Fibroblast of skin of left quadriceps (primary cell): ENCODE measurements around the gene OR6B2.

Experiments used
- DNase-seq, 2 experiments: peaks; one replicate each; pipeline ENCODE4 v3.0.0-alpha.2; 2013; ENCODE audit warnings: low read depth in 2 of 2

The OR6B2 gene

DNA sequence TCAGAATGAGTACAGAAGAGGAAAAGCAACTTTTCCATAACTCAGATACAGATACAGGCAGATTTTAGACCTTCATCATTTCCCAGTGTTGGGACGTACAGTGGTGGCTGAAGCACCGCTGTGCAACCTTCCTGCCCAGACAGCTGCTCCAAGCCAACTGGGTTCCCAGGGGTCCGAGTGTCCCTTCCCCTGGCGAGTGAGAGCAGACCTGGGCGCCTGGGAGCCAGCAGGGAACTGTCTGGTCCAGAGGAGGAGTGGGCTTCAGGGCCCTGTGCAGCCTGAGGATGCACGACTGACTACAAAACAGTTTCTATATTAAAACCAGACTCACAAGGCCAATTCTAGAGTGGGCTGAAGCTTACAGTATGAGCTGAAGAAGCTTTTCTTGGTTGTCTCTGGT lies 11.1 kb upstream of the OR6B2 start:
- DNase-seq: no peak

DNA sequence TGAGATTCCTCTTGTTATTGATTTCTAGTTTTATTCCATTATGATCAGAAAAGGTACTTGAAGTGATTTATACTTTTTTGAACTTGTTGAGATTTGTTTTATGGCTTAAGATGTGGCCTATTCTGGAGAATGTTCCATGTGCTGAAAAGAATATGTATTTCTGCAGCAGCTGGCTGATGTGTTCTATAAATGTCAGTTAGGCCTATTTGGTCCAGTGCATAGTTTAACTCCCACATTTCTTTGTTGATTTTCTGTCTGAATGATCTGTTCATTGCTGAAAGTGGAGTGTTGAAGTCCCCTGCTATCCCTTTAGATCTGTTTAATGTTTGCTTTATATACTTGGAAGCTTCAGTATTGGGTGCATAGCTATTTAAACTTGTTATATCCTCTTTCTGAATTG lies 7.1 kb upstream of the OR6B2 start:
- no peak for DNase-seq

DNA sequence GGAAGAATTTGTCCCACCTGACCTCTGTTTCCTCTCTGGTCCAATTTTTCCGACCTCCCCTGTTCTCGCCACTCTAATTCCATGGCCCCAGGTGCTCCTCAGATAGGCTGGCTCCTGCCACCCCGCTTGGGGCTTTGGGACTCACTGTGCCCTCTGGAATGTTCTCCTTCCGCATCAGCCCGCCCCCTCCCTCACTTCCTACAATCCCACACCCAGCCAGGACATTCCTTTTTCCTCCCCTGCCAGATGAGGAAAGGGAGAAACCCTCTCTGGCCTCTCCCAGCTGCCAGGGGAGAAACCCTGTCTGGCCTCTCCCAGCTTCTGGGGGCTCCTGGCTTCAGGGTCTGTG lies 3.1 kb upstream of the OR6B2 start:
- no peak for DNase-seq

DNA sequence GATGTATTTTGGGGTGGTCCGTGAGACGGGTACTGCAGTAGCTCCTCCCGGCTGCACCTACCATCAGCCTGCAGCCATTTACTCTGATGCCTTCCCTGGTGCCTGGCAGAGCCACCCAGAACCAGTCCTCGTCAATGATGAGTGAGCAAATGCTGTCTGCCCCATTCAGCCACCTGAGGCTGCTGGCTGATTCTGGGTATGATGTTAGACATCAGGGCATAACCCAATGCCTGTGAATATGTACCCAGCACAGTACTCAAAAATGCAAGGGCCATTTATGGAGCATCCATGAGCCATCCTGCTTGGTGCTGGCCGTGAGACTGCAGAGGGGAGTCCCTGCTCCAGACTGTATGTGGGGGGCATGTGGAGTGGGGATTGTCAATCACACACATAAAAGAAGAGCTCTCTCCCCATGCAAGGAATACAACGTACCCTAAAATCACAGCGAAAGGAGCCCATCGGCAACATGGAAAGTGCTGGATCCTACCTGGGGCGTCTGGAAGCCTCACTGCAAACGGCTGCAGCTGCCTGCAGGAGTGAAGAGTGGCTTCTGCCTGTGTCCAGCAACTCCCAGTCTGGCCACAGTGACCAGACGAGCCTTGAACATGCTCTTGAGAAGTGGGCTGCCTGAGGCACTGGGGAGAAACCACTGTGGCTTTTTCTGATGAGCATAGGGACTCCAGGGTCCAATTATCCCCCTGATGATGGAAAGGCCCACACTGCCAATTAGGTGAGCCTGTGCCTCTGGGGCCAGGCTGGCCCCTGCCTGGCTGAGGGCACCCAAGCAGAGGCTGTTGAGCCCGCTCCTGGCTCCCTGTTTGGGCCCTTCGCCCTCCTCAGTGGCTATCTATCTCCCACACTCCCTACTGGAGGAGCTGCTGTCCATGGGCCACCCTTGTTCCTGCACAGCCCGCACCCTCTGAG lies 2.4 kb upstream of the OR6B2 start:
- DNase-seq: no peak

DNA sequence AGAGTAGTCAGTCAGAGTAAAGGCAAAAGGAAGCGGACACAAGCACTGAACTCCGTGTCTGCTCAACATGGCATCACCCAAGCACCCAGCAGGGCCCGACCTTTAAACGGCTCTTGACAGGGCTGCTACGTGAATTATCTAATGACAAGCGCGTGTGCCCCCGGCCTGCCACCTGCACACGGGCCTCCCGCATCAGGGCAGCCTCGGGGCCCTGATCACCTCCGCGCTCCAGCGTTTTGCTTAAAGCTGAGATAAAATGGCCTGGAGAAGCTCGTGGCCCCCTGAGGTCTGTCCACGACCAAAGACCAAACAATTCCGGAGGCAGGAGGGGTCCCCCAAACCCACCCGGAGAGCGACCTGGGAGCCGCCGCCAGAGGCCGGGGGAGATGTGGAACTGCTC lies 5.5 kb downstream of the OR6B2 start:
- DNase-seq: no peak

DNA sequence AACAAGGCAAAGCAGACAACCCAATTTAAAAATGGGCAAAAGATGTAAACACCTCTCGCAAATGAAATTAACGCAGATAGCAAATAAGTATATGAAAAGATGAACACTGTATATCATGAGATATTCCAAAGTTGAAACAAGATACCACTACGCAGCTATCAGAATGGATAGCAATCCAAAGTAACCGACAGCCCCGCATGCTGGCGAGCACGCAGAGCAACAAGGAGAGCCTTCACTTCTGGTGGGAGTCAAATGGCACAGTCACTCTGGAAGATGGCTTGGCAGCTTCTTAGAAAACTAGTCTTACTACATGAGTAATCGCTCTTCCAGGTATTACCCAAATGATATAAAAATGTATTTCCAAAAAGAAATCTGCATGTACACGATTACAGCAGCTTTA lies 6.4 kb downstream of the OR6B2 start:
- DNase-seq: no peak

DNA sequence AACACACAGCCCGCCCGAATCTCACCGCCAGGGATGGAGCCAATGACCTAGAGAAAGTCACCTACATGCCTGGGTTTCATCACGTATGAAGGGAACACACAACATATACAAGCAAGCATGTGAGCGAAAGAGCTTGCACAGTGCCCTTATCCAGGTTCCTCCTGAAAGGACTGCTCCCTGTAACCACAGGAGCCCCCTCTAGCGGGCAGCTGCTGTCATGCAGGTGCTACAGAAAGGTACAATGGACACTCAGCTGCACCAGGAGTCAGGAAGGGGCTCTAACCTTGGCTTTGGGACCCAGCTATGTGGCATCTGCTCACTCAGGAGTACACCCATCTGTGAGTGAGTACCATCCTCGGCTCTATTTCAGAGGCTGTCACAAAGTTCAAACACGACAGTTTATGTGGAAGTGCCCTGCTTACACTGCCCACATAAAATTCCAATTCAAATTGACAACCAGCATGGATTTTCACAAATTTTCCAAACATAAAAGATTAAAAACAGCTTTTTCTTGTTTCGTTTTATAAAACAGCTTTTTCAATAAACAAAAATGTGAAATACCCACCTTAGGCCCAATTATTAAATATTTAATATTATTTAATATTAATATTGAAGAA lies 8.6 kb downstream of the OR6B2 start:
- peak in 1 of 2 experiments; percentile 10 for DNase-seq

DNA sequence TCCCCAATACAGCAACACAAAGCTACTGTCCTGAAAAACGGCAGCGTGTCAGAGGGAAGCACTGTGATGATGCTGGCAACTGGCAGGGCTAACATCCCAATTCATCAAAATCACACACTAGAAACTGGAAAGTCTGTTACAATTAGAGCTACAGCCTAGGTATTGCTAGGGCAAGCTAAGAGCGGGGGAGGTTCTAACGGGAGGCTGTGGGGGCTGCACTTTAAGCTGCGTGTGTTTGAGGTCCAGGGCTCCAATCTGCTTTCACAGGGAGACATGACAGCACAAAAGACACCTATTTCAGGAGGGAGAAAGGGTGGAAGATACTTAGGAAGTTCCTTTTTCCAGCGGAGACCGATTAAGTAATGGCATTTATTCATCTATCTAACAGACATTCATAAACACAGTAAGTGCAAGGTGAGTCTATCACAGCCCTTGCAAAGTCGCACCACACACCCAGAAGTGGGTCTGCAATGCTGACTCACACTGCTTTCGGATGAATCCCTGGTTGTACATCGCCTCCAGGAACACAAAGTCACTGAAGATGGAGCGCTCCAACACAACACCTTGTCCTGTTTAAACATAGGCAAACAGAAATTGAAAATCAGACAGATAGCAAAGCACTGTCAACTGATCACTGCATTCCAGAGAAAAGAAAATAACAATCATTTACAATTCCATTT lies 12.0 kb downstream of the OR6B2 start:
- no peak for DNase-seq

DNA sequence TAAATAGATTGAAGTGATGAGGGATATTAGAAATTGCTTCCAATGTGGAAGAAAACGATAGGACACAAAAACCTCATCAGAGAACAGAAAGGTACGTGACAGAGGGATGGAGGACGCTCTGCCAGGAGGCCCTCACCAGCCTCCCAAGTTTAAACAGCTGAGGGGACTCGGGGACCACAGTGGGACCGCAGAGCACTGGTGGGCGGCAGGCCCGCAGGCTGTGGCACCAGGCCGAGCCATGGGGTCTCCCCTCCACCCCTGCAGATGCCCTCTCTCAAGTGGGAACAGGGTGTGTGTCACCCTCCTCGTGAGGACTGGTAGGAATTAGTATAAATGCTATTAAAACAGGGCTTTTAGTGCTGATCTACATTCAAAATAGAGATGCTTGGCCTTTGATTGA lies 15.9 kb downstream of the OR6B2 start:
- DNase-seq: no peak

DNA sequence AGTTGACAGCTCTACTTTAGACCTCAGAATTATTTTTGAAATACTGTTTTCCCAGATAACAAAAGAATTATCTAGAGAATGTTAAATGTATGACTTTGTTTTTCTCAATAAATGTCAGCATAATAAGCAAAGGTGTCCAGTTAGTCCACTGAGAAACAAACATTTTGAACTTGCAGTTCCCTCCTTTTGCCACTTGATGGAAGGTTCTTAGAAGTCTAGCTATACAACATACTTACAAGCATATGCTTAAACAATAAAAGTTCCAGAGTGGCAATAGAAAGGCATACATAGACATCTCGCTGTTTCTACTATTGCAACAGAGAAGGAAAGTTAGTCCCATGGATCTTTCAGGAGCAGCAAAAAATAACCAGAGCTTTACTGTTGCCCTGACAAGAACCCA lies 16.9 kb downstream of the OR6B2 start:
- DNase-seq: no peak

DNA sequence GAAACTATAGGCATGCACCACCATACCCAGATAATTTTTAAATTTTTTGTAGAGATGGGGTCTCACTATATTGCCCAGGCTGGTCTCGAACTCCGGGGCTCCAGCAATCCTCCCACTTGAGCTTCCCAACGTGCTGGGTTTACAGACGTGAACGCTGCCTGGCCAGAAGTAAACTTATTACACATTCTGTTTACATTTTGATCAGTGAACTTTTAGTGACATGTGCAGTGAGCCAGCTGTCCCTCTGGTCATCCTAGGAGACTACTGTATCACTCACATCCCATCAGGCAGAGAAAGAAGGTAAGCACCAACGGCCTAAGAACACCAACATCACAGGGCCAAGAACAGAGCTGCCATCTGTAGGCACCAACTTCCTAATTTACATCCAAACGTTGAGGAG lies 27.2 kb downstream of the OR6B2 start:
- no peak for DNase-seq

DNA sequence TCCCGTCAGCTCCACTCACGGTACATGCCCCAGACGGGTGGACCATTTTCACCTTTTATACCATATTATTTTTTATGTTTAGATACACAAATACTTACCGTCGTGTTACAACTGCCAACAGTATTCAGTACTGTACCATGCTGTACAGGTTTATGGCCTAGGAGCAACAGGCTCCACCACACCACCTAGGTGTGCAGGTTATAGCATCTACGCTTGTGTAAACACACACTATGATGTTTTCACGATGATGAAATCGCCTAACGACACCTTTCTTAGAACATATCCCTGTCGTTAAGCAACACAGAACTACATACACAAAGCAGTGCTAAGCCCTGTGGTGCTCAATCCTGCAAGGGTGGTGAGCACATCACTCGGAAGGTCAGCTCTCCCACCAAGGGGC lies 29.6 kb downstream of the OR6B2 start:
- DNase-seq: no peak

DNA sequence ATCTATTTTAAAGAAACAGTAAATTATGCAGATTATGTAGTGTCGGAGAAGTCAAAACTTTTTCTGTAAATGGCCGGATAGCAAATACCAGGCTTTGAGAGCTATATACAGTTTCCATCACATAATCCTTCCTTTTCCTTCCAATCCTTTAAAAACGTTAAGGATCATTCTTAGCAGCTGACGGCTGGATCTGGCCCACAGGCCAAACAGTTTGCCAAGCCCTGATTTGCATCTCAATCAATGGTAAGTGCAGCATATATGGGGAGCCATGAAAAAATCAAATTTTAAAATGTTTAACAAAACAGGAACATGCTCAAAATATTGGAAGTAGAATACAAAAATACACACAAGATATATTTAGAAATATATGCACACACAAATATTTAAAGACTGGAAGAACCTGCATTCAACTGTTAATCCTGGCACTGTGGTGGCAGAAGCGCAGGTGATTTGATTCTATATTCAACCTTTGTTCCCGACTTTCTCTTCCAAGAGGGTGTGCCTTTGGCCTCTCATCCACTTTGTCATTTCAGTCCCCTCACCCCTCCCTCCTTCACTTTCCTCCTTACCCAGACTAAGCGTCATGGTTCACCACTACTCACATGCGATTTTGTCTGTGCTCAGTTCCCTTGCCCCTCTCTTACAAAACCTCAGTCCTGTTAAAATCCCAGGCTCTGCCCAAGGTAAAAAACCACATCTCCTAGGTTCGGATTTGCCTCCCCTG lies 32.4 kb downstream of the OR6B2 start:
- DNase-seq: no peak

DNA sequence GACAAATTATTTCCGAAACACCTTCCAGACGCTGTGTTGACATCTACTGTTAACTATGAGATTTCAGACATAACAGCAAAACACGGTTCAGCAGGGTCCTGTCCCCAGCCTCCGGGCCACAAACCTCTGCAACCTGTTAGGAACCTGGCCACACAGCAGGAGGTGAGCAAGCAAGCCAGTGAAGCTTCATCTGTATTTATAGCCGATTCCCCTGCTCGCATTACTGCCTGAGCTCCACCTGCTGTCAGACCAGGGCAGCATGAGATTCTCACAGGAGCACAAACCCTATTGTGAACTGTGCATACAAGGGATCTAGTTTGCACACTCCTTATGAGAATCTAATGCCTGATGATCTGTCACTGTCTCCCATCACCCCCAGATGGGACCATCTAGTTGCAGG lies 36.1 kb downstream of the OR6B2 start:
- DNase-seq: no peak

DNA sequence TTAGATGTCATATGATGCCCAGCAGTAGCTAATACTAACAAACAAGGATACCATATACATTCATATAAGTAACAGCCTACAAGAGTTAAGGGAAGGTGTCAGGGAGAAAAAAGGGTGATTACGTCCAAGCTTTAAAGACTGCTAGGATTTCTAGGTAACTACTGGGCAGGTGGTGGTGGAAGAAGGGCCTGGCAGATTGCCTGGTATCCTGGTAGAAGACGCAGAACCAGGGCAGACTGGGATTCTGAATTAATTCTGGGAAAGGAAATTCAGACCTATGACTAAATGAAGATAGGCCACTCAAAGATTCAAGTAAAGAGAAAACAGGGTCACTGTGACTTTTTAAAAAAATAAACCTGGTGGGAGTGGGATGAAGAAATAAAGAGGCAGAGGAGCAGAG lies 36.9 kb downstream of the OR6B2 start:
- DNase-seq: no peak

DNA sequence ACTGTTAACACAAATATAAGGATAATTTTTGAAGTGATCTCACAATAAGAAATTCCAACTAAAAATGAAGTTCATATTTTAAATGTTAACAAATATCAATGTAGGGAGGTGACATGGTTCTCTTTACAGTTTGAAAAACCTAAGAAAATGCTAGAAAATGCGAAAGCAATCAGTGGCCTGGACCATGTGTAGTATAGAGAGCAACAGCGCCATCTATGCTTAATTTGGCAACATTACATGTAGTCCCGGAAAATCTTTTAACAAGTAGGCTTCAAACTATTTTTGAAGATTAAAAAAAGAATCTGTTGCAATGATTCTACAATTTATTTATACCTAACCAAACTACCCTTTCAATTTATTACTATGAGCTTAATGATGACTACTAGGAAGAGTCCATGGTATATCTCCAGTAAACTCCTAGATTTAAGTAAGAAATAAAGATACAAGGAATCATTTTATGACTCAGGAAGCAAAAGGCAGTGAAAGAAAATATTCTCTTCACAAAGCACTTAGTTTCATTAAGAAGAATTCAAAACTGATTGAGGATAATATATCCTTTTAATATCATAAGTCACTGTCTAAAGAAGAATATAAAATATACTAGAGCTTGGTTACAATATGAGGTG lies 38.4 kb downstream of the OR6B2 start:
- peak; percentile 20 to 27 for DNase-seq

DNA sequence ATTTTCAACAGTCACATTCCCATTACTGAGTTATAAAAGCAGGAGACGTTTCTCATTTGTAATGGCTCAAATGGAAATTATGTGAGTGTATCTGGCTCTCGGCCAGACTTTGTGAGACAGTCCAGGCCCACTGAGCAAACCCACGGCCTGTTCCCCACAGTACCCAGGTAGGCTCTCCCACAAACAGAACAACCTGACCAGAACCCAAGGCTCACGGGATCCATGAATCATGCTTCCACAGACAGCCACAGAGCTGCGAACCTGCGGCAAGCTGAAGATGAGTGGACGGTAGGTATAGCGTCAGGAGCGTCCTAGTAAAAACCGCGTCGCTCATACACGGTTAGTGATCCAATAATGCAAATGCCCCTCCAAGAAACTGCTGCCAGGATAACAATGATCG lies 39.3 kb downstream of the OR6B2 start:
- DNase-seq: no peak

DNA sequence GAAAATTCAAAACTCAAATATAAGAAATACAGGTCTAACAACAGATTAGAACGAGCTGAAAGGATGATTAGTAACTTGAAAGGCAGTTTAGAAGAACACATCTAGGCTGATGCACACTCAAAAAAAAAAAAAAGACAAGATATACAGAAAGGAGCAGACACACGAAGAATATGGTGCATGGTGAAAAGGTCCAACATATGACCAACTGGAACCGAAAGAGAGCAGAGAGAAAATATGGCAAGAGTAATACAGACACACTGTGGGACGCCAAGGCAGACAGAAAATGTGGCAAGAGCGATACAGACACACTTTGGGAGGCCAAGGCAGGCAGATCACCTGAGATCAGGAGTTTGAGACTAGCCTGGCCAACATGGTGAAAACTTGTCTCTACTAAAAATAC lies 44.9 kb downstream of the OR6B2 start:
- DNase-seq: no peak

DNA sequence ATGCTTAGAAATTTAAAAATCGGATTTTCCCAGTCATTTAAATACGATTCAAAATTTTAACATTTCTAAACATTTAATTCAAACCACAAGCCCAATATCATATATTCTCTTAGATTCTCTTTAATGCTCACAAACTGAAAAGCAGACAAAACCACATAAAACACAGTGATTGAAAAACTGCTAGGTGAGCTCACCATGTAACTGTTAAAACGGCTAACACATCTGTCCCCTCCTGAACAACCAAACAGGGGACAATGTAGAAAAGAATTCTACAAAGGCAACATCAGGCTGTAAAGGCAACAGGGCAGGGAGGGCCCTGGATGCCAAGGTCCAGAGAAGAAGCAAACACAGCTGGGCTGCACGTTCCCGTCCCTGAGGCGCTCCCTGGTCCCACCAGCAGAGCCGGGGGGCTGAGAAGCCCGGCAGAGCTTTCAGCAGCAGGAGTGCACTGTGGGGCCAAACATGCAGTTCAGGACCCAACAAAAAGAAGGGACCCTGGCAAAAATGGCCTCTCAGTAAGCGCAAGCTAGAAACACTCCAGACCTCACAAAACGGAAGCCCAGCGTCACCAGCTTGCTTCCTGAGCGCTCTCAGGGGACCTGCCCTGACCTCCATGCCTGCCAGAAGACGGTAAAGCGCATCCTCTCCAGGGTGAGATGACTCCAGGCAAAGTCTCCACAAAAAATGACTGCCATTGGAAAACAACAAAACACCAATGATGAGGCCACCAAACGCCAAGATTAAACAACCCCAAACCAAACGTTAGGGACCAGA lies 45.6 kb downstream of the OR6B2 start:
- DNase-seq: no peak

DNA sequence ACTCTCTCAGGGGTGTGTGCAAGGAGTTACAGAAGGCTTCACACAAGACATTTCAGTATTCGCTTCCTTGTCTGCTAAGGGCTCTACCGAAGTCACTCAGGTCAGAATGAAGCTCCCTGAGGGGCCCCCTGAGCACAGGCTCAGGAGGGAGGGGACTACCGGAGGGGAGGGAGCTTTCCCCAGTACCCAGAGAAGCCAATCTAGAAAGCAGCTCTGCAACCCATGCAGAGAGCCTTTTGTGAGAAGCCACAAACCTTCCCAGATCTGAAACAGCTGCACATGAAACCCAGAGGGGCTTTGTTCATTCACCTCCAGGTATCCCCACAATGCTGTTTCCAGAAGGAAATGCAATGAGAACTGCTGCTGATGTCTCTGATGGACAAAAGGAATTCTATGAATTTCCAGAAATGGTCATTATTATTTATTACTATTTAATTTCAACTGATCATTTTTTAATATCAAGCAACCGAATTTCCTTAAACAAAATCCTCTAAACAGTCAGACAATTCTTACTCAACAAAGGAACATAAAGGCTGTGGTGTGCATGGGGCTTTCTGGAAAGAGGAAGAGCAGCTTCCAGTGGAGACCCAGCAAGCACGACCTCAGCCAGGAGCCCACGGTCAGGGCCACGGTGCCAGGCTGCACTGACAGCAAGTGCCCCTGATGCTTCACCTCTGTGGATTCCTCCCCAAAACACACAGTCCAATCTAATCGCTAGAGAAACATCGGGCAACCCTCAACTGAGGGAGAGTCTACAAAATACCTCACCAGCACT lies 47.0 kb downstream of the OR6B2 start:
- DNase-seq: no peak
